PC-3 (cell line): ENCODE results near the gene STAT6.
"Not testable (repeated sequence)": the region's sequence is repeated elsewhere in the genome, so short reads cannot be mapped to it uniquely, and the experiment has no call there.

ENCODE experiments used
- EZH2 ChIP-seq: fragments of 300-600 bp; sonication (generic); IDR thresholded peaks from one replicate; pipeline ENCODE4 v1.6.1; 2017; ENCODE audit warnings: antibody characterized with exemption, mild to moderate bottlenecking, low read length; ENCODE audit not compliant: unreplicated experiment
- EZH2phosphoT487 ChIP-seq: fragments of 300-600 bp; sonication (generic); IDR thresholded peaks from 2 replicates; pipeline ENCODE4 v1.6.1; 2018; ENCODE audit warnings: mild to moderate bottlenecking, antibody characterized with exemption, low read length, borderline replicate concordance
- TF ChIP-seq, protein P1 (sequence below): fragments of 300-600 bp; sonication (generic); conservative IDR thresholded peaks from 2 replicates; pipeline ENCODE4 v1.5.1; 2017; ENCODE audit warnings: antibody characterized with exemption, low read depth, mild to moderate bottlenecking, low read length

DNA sequence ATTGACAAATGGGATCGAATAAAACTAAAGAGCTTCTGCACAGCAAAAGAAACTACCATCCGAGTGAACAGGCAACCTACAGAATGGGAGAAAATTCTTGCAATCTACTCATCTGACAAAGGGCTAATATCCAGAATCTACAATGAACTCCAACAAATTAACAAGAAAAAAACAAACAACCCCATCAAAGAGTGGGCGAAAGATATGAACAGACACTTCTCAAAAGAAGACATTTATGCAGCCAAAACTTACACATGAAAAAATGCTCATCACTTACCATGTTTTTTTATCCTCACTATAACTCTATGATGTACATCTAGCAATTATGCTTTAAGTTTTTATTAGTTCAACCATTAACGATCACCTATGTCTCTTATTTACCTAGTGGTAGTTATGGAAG, 57.3 kb downstream of the STAT6 start:
- TF ChIP-seq, protein P1, sequence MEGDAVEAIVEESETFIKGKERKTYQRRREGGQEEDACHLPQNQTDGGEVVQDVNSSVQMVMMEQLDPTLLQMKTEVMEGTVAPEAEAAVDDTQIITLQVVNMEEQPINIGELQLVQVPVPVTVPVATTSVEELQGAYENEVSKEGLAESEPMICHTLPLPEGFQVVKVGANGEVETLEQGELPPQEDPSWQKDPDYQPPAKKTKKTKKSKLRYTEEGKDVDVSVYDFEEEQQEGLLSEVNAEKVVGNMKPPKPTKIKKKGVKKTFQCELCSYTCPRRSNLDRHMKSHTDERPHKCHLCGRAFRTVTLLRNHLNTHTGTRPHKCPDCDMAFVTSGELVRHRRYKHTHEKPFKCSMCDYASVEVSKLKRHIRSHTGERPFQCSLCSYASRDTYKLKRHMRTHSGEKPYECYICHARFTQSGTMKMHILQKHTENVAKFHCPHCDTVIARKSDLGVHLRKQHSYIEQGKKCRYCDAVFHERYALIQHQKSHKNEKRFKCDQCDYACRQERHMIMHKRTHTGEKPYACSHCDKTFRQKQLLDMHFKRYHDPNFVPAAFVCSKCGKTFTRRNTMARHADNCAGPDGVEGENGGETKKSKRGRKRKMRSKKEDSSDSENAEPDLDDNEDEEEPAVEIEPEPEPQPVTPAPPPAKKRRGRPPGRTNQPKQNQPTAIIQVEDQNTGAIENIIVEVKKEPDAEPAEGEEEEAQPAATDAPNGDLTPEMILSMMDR: not testable (repeated sequence)
- not testable (repeated sequence) for TF ChIP-seq EZH2, EZH2phosphoT487
